ENCODE measurements around the gene EML1.

The EML1 gene

DNA sequence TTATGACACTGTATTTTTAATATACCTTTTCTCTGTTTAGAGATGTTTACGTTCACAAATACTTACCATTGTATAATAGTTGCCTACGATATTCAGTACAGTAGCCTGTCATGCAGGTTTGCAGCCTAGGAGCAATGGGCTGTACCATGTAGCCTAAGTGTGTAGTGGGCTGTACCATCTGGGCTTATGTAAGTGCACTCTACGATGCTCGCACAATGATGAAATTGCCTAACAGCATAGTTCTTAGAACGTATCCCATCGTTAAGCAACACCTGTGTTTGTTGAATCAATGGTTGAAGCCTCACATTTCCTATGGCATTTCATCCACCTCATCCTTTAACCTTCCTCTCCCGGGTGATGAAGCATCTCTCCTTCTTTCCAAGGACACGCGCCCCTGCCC is 12.5 kb upstream of the EML1 start:
- no peak for DNase-seq

DNA sequence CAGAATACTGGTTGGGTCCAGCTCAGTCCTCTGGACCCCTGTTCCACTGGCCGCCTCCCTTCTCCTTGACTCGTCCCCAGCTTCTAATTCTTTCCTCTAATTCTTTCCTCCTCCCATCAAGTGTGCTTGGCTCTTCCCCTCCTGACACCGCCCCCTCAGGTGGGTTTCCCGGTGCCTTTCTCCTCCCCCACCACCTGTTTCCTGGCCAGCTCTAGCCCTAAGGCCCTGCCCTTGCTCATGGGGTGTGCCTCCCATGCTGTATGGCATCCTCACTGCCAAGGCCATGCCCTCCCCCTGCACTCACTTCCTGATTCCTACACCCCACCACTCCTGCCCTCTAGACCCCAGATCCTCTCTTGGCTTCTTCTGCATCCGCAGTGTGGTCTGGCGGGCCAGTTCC is 12.1 kb upstream of the EML1 start:
- DNase-seq, result no peak

DNA sequence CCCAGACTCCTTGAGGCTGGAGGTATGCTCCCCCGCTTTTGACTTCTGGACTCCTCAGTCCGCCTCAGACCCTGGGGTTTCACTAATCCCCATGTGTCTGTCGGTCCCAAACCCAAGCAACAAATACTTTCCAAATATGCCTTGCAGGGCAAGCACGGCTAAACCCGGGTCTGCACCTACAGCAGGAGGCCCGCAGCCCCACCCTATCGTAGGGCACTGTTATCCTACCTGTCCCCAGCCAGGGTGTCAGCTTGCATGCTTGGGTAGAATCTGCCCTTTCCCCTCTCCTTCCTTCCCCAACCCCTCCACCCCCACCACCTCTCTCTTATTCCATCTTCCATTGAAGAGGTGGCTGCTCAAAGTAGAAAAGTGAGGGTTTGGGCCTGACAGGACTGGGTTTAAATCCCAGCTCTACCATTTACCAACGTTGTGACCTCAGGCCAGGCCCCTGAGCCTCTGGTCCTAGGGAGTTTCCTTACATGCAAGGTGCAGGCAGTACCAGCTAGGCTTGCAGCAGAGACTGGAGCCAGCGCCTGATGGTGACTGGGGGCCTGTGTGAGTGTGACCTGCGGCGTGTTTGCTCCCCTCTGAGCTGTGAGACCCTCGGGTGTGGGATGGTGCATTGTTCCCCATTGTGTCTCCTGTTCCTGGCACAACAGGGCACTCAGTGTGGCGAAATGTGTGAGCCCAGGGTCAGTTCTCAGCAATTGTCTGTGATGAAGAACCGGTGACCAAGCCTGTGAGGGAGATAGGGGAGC is 11.2 kb upstream of the EML1 start:
- no peak for DNase-seq

DNA sequence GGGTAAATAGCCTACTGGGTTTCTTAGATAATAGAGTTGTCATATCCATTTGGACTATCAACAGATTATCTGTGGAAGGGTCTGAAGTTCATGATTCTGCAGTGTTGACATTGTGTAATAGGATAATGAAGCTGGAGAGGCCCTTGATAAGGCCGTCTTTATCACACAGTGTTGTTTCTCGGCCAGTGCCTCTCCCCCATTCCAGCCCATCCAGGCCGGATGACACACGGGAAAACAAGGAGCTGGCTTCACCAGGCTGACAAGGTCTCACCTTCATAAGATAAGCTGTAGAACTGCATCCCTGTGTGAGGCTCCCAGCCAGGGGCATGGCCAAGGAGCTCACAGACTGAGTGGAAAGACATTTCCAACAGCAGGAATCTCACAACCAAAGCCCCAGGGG is 8.7 kb upstream of the EML1 start:
- no peak for DNase-seq

DNA sequence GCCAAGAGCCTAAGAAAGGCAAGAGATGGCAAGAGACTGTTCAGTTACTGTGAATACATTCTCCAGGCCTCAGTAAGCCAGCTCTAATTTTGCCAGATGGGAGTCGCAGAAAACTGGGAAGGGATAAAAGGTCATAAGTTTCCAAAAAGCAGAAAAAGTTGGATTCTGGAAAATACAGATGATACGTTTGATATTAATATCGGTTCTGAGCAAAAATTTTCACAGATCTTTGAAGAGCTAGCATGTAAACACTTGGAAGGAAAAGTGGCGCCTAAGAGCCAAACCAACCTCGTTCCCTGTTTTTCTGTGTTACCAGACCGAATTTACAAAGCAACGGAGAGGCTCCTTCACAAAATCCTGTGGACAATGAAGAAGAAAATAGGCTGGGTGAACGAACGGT is 7.8 kb upstream of the EML1 start:
- DNase-seq, result no peak

DNA sequence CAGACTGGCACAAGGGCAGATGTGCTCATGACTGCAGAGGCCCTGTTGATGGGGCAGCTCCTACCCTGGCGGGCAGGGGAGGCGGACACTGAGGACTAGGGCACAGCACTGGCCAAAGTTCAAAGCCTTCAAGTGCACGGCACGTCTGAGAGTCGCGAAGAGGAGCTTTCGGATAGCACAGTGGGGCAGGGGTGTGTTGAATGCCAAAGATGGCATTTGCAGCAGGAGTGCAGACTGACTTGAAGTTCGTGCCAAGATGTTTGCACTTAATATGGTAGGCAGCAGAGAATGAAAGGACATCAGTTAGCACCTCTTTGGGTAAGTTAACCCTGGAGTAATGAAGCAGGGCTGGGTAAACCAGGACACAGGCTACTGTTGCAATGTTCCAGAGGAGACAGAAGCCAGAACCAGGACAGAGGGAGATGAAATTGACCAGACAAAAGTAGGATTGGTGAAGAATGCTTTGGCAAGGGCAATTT is 6.7 kb upstream of the EML1 start:
- no peak for DNase-seq

DNA sequence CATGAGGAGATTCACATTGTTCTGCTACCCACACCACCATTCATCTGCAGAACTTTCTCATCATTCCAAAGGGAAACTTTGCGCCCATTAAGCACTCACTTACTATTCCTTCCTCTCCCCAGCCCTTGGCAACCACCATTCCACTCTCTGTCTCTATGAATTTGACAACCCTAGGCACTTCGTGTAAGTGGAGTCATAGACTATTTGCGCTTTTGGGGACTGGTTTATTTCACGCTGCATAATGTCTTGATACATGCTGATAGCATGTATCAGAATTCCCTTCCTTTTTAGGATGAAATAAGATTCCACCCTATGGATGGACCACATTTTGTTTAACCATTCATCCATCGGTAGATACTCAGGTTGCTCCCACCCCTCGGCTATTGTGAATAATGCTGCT is 4.5 kb upstream of the EML1 start:
- no peak for DNase-seq

DNA sequence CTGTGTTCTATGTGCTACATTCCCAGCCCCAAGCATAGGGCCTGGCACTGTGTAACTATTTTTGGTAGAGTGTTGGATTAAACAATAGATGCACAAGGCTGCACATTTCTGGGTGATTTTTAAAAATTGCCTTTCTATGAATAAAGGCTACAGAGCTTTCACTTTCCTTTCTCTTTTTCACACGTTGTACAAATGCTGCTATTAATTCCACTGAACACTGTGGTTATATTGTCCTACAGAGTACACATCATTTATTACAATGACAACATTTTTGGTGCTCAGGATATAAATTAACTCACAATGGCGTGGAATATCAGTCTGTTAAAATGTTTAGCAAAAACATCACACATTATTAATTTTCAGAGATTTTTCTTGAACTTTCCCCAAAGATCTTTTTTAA is 3.6 kb upstream of the EML1 start:
- DNase-seq, result no peak

DNA sequence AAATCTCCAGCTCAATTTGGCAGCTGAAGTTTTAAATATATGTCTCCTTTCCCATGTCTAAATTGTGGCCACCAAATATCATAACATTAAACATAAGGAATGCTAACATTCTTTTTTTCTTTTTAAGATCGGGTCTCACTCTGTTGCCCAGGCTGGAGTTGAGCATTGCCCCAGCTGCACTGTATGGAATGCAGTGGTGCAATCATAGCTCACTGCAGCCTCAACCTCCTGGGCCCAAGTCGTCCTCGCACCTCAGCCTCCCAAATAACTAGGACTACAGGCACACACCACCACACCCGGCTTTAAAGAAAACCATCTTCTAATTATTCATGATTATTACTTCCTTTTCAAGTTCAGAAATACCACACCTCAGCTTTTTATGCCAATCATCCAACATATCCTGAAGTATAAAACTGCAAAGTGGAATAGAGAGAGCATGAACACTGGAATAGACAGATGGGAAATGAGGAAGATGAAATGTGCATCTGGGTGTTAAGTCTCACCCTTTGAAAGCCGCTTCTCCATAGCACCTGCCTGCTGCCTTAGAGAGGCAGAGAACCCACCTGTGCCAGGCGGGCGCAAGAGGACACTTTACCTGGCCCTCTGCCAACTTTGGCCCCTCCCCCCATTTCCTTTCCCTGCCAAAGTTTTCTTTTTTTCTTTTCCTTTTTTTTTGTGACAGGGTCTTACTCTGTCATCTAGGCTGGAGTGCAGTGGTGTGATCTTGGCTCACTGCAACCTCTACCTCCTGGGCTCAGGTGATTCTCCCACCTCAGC is 2.8 kb upstream of the EML1 start:
- DNase-seq, result no peak

DNA sequence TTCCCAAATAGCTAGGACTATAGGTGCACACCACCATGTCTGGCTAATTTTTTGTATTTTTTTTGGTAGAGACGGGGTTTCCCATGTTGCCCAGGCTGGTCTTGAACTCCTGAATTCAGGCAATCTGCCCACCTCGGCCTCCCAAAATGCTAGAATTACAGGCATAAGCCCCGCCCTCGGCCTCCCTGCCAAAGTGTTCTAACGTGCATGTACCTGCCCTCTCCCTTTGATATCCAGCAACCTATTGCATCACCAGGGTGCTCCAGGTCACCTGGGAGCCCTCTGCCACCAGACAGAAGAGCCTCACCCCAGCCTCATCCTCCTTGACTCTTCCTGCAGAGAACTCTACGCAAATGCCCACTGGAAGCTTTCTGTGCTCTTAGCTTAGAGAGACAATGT is 2.2 kb upstream of the EML1 start:
- no peak for DNase-seq

DNA sequence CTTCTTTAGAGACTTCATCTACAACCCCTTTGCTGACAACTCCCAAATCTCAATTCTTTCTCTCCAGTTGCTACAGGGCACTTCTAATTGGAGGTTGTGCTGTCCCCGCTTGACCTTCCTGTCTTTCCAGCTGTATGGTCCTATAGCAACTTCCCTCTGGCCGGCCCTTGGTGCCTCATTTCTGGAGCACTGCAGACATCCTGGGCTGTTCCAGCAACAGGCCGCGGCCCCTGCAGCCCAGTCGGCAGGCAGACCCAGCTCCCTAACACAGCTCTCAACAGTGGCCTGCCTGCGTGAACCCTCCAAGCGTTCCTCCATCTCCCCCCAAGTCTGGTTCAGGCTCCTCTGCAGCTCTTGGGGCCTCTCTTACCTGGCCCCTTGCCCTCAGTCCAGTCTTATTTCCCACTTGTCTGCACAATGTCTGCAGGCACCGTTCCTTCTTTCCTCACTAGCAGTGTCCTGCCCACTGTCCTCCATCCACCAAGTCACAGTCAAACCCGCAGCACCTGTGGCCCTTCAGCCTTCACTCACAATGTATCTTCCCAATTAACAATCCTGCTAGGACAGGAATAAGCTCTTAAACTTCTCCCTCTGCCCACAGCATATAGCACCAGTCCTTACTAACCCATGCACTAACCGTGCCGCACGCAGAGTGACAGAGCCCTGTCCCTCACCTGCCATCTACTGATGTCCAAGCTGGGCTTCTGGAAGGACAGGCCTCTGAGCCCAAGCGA is 1.6 kb upstream of the EML1 start:
- no peak for DNase-seq

DNA sequence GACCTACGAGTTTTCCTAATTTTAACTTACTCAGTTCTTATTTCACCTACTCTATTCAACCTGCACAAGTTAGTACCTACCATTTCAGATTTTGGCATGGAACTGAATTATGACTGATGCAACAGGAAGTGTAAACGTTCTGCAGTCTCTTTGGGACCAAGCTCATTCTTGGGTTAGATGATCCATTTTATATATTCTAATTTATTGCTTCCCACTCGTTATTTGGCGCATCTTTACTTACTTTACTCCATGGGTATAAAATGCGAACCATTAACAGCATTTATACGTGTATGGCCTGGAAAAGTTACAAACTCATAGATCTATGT is 1.0 kb upstream of the EML1 start:
- no peak for DNase-seq

DNA sequence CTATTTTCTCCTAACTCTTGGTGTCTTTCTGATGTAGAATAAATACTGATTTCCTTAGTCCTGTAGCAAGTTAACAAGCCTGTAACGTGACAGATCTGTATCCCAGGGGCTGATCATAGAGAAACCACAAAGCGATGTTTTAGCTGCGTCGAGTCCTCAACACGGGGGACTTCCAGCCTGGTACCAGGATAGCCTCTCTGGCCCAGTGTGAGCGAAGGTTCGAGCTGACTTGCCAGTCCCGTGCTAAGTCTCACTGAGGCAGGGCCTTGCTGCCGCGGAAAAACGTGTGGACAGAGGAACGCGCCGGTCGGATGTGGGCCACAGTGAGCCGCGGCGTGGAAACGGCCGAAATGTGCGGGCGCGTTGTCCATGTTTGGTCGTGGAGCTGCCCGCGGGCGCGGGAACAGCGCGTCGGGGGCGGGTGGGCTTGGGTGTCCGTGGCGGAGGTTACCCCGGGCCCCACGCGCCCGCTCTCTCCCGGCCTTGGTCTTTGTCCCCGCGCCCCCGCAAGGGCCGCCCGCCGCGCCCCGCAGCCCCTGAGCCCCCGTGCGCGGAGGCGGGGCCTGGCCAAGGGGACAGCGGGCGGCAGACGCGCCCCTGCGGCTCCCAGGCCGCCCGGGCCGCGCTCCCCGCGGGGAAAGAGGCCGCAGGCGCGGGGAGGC is 531 bp upstream of the EML1 start:
- no peak for DNase-seq

DNA sequence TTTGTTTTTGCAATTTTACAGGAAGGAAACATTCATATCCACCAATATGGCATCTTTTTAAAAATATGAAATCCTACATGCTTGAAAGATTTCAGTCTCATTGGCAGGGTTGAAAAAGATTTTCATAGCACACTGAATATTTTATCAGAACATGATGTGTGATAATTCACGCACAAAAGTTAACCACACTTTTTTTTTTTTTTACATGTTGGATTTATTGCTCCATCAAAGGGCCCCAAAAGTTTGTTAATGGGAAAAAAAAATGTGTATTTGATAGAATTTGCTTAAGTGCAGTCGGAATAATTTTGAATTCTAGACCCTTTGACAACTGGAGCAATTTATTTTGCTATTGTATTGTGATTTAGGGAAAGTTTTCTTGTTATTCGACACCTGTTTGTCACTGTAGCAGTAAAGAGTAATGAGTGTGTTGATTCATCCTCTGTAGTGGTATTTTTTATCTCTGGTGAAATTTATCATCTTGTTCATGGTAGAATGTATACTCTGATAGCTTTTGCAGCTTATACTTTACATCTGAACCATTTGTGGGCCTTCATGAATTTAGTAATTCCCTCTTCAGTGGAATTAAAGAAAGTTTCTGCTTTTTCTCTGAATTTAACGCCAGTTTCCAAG is 1.1 kb downstream of the EML1 start:
- DNase-seq, result no peak

DNA sequence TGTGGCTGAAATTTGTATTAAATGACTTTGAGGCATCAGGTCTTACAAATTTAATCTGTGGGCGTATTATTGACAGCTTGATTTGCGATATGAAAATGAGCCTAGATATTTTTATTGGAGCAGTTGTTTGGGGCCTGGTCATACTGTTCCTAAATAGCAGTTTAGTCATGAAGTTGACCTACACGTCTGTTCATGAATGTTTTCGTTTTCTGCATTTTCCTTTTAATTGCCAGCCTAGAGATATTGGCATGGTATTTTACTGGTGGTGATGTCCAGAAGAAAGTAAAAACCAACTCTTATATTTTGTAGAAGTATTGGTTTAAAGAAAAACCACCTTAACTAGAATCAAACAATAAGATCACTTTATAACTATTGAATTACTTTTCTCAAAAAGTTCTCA is 1.8 kb downstream of the EML1 start:
- no peak for DNase-seq

DNA sequence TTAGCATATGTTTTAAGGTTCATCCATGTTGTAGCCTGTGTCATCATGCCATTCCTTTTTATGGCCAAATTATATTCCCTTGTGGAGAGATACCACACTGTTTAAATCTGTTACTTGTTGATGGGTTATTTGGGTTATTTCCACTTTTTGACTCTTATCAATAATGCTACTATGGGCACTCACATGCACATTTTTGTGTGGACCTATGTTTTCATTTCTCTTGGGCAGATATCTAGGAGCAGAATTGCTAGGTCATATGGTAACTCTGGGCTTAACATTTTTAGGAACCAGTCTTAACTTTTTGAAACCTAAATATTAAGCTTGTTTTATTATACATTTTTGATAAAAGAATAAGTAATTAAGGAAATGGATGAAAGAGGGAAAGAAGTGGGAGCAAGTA is 4.0 kb downstream of the EML1 start:
- no peak for DNase-seq

DNA sequence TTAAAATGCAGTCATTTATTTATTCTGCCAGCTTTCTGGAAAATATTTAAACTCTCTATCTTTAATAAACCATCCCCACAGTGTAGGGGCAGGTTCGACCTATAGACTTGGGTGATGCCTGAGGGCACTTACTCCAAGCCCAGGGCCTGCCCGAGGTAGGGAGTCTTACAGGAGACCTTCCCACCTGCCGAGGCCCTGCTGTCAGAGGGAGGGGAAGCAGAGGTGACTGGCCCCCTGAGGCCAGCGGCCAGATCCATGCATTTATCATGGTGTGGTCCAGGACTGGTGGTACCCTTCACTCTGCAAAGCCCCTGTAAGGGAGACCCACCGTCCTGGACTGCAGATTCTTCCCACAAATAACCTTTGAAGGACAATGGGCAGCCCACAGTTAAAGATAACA is 7.6 kb downstream of the EML1 start:
- no peak for DNase-seq

DNA sequence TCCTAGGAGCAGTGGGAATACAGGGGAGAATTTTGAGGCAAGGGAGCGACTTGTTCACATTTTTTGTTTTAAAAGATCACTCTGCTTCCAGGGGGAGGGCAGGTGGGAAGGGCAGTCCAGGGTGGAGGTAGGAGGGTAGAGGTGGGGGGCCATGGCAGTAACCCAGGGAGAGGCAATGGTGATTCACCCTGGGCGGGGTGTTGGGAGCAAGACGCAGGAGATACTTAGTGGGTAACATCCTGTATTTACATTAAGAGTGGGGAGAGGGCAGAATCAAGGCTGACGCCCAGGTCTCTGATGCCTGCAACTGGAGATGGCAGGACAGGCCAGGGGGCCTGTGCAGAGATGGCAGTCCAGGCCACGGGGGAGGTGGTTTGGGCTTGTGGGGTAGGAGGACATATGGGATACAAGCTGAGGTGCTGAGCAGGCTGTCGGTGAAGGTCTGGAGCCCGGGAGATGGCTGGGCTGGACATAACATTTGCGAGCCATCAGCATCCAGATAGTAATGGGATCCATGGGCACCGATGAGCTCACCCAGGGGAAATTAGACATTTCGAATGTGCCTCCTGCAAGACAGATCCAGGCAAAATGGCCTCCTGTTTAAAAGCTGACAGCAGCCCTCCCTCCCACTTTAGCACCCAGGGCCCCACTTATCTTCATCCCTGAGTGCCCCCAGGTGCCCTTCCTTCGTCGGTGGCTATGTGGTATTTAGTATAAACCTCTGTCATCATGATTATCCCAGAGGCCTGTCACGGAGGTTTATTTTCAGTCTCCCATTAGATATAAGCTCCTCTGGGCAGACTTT is 9.3 kb downstream of the EML1 start:
- DNase-seq, result no peak

DNA sequence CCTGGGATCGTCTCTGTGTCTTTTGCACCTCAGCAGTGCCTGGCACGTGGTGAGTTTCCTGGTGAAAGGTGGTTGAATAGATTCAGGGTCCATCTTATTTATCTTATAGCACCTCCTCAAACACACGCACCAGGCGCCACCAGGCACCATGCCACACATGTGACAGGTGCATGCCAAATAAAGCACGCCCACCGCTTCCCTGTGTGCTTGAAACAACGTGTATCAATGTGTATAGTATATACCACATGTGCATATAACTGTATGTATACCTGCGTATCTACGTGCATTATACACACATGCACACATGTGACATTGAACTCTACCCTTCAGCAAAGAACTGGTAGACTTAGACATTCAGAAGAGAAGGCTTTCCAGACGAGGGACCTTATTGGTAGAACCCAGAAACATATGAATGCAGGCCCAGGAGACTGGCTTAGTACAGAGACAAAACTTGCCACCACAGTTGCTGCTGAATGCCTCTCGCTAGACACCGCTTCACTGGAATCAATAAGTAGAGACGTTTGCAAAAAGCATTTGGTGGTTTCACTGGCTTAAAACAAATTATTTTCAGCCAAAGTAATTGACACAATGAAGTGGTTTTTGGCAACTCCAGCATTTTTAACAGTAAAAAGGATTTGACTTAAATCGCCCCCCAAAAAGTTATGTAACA is 10.0 kb downstream of the EML1 start:
- DNase-seq, result no peak

DNA sequence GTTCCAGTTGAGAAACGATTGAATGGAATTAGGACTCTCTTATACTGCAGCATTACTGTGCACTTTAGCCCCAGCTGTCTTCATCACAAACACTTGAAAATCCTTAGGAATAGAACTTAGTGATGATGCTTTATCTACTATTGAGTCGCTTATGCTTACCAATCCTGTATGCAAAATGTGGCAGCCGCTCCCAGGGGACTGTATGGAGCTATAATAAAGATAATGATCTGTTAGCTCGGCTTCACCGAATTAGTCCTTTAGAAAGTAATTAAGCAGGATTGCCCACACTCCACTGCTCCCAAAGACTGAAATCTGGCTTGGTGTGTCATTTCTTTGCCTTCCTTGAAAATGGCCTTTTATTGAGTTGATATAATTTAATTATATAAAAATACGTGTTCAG is 10.6 kb downstream of the EML1 start:
- DNase-seq, result no peak

DNA sequence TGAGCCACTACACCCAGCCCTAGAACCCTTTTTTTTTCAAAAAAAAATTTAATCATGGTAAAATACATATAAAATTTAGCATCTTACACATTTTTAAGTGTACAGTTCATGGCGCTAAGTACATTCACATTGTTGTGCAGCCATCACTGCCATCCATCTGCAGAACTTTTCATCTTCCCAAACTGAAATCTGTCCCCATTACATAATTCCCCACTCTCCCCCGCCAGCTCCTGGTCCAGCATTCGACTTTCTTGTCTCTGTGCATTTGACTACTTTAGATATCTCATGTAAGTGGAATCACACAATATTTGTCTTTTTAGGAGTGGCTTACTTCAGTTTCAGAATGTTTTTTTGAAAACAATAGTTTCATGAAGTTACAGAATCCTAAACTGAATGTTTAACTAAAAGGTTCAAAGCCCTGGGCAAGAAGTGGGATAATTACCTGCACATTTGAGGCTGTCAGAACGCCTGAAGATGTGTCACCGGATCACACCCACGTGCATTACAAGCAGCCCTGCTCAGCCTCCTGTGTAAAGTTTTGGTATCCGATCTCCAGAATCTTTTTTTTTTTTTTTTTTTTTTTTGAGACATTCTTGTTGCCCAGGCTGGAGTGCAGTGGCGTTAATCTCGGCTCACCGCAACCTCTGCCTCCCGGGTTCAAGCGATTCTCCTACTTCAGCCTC is 12.7 kb downstream of the EML1 start:
- DNase-seq, result no peak
